ENCODE results near the gene ANO1. TPM values are rescaled to one million over a fixed set of nuclear protein-coding genes. Genes with fewer than 3 reads are reported as not detected.

ANO1 gene
- total RNA-seq, 1 donor from 2014 or later: not detected

DNA sequence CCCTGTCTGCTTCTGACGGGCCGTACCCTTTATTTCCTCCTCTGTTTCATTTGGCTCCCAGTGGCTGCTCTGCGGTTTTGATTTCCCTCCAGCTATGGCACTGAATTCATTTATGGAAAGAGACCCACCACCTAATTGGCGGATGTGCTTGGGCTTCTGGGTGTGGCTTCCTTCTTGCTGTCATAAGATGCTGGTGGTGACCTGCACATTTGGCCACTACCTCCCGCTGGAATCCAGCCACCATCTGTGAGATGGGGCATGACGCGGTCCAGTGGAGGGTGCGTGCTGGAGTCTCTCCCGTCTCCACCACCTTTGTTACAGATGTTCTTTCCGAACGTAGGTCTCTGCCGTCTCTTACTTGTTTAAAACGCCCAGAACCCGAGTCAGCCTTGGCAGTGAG is 77.3 kb downstream of the ANO1 start:
- Mint-ChIP-seq H3K27ac (ENCODE audit: unreplicated experiment) (no peak overlapping the region), H3K4me1 (ENCODE audit: unreplicated experiment) (peaks cover 16% of the 10 kb centered on the region), H3K27me3 (ENCODE audit: unreplicated experiment) (peaks cover 16% of the 10 kb centered on the region), H3K4me3 (ENCODE audit: unreplicated experiment) (no peak overlapping the region), H3K36me3 (ENCODE audit: unreplicated experiment) (no peaks in the 10 kb centered on the region), H3K9me3 (ENCODE audit: unreplicated experiment) (peaks cover 4% of the 10 kb centered on the region)
- TF ChIP-seq CTCF (IDR thresholded peaks at IDR 0.05): no peak
- DNase-seq (ENCODE audit: extremely low spot score, unreplicated experiment): no peak

DNA sequence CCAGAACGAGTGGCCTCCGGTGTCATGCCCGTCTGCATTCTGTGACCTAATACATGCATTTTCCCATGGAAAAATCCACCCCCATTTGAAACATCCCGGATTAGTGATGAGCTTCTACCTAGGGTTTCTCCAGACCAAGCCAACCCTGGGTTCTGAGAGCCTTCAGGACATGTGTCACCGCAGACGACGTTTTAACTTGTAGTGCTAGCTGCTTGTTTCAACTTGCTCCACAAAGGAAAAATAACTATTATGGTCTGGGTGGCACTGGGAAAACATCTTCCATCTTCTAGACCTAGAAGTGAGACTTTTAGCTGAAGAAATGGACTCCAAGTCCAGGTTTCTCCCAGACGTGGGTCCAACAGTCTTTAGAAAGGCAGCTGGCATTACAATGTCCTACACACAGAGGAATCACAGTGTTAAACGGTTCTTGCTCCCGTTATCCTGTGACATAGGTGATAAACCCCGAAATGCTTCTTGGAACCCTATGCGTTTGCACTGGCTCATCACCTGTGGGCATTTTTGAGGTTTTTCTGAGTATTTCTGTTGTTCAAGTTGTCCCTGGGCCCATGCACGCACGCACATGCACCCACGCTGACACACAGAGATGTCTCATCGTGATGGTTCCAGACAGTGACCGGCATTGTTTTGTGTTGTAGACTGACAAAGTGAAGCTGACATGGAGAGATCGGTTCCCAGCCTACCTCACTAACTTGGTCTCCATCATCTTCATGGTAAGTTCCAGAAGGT is 78.3 kb downstream of the ANO1 start:
- TF ChIP-seq CTCF (IDR thresholded peaks at IDR 0.05): no peak
- H3K9me3 Mint-ChIP-seq (ENCODE audit: unreplicated experiment): peaks cover 4% of the 10 kb centered on the region
- H3K4me1 Mint-ChIP-seq (ENCODE audit: unreplicated experiment): peaks cover 18% of the 10 kb centered on the region
- H3K27me3 Mint-ChIP-seq (ENCODE audit: unreplicated experiment): peaks cover 13% of the 10 kb centered on the region
- H3K27ac Mint-ChIP-seq (ENCODE audit: unreplicated experiment): no peak overlapping the region
- no peak for DNase-seq (ENCODE audit: extremely low spot score, unreplicated experiment)
- no peak overlapping the region for H3K4me3 Mint-ChIP-seq (ENCODE audit: unreplicated experiment)
- H3K36me3 Mint-ChIP-seq (ENCODE audit: unreplicated experiment): no peaks in the 10 kb centered on the region

- H3K4me1 Mint-ChIP-seq (ENCODE audit: unreplicated experiment): peaks cover 18% of the 10 kb centered on the region
- no peaks in the 10 kb centered on the region for H3K36me3 Mint-ChIP-seq (ENCODE audit: unreplicated experiment)
- no peak for DNase-seq (ENCODE audit: extremely low spot score, unreplicated experiment)
- no peak overlapping the region for H3K4me3 Mint-ChIP-seq (ENCODE audit: unreplicated experiment)
- H3K9me3 Mint-ChIP-seq (ENCODE audit: unreplicated experiment): peaks cover 2% of the 10 kb centered on the region
- no peak overlapping the region for H3K27ac Mint-ChIP-seq (ENCODE audit: unreplicated experiment)
- peak; percentile 52 for TF ChIP-seq CTCF (IDR thresholded peaks at IDR 0.05)
- peaks cover 10% of the 10 kb centered on the region for H3K27me3 Mint-ChIP-seq (ENCODE audit: unreplicated experiment)
Measured at GRCh38 chr11:70158201-70158600, 80.1 kb downstream of the ANO1 start.

- no peak for DNase-seq (ENCODE audit: extremely low spot score, unreplicated experiment)
- H3K27ac Mint-ChIP-seq (ENCODE audit: unreplicated experiment): peak overlapping the region; percentile 59
- H3K36me3 Mint-ChIP-seq (ENCODE audit: unreplicated experiment): no peaks in the 10 kb centered on the region
- H3K4me1 Mint-ChIP-seq (ENCODE audit: unreplicated experiment): peaks cover 18% of the 10 kb centered on the region
- TF ChIP-seq CTCF (IDR thresholded peaks at IDR 0.05): no peak
- no peak overlapping the region for H3K4me3 Mint-ChIP-seq (ENCODE audit: unreplicated experiment)
- peaks cover 13% of the 10 kb centered on the region for H3K27me3 Mint-ChIP-seq (ENCODE audit: unreplicated experiment)
- H3K9me3 Mint-ChIP-seq (ENCODE audit: unreplicated experiment): no peaks in the 10 kb centered on the region
Measured at GRCh38 chr11:70158757-70159389, 80.8 kb downstream of the ANO1 start.

All from osteocyte (in vitro differentiated cells).